WI38 (cell line): ENCODE data around the gene NES.

Source experiments
- H3K4me3 ChIP-seq: 2 replicates; pipeline ENCODE4 v1.5.1; 2011; ENCODE audit warnings: low read depth, mild to moderate bottlenecking, control low read depth, low read length
- CTCF ChIP-seq: IDR thresholded peaks from 2 replicates; pipeline ENCODE4 v1.5.1; 2012; ENCODE audit warnings: low read depth, mild to moderate bottlenecking, control low read depth, low read length

NES gene

GRCh38 chr1:156659988-156660751 is 17.0 kb downstream of the NES start:
- no peak overlapping the region for H3K4me3 ChIP-seq

GRCh38 chr1:156659661-156659987 is 17.6 kb downstream of the NES start:
- TF ChIP-seq CTCF, result no peak
- no peak overlapping the region for H3K4me3 ChIP-seq

More at GRCh38 chr1:156659988-156660751, 17.0 kb downstream of the NES start:
- peak; percentile 96 for TF ChIP-seq CTCF

- no peak overlapping the region for H3K4me3 ChIP-seq
Observed at GRCh38 chr1:156658945-156659574, 18.1 kb downstream of the NES start.

GRCh38 chr1:156658496-156658895 is 18.7 kb downstream of the NES start:
- no peak overlapping the region for H3K4me3 ChIP-seq
- no peak for TF ChIP-seq CTCF

More at GRCh38 chr1:156658945-156659574, 18.1 kb downstream of the NES start:
- no peak for TF ChIP-seq CTCF

- TF ChIP-seq CTCF, result peak; percentile 9; the same call in 1 of the 2 replicates
- H3K4me3 ChIP-seq, result no peak overlapping the region
Observed at GRCh38 chr1:156657741-156658319, 19.4 kb downstream of the NES start.

- H3K4me3 ChIP-seq, result peak overlapping the region; percentile 26
Observed at GRCh38 chr1:156656806-156657740, 20.1 kb downstream of the NES start.

More at GRCh38 chr1:156656806-156657740, 20.1 kb downstream of the NES start:
- TF ChIP-seq CTCF, result peak; percentile 95
